SHP77 treated with DMSO at 0.1 percent for 48 hours (cell line): ENCODE measurements around the gene HSPA5.

Source experiments
- DNase-seq: peaks from one replicate; lab custom pipeline; 2025; lab: John Stamatoyannopoulos, UW

Gene HSPA5

DNA sequence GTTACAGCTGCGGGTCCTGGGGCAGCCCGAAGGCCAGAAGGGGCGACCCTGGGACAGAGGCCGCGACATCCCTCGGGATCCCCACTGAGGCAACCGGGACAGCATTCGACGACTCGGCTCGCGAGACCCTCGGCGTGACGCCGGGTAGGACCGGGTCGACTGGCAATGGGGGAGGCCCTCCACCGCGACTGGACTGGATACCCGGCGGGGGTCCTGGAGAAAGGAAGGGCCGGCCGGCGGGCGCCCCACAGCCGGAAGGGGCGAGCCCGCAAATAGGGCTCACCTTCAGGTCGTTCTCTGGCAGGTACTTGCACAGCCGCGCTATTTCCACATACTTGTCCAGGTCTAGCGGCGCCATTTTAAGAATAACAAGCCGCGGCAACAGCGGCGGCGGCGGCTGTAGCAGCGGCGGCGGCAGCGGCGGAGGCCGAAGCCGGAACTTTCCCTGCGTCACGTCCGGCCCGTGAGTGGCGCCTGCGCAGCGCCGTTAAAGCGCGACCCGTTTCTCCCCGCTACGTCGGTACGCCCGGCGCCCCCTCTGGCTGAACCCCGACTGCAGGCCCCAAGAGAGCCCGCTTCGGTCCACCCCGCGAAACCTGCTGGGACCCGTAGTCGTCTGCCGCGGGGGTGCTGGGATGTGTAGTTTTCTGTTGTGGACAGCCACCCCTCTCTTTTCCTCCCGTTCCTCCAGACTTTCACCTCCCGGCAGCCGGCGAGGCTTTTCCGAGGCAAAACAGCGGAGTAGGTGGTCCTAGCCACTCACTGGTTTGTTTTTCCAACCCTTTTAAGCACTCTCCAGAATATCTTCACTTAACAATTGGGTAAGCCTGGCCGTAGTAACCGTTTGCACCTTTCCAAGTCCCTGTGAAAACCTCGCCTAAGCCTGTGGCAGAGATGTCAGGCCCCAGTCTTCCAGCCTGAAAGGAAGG, 51.5 kb downstream of the HSPA5 start, which contains the start of gene PPP6C:
TSS of gene PPP6C (minus strand) at position 443 of the 929 bp plus-strand sequence. CDS start at position 358, 85 bp downstream.
- DNase-seq, result peak; percentile 88

DNA sequence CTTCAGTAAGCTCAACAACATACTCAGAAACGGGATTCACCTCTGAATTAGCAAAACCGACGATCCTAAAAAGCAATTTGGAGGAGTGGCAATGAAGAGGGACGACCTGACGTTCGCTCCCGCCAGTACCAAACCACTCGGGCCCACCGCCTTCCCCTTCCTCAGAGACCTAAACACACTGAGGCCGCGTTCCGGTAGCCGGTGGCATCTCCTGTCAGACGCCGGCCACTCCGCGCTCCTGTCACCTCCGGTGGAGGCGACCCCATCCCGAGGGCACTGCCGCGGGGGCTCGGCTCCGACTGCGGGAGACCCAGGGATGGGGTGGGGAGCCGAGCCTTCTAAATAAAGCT, 52.2 kb downstream of the HSPA5 start:
- DNase-seq, result no peak
